WTC11 (cell line): Measurements from ENCODE around the gene OR1C1. TPM values are rescaled to one million over a fixed set of nuclear protein-coding genes. Genes with fewer than 3 reads are reported as not detected.

Experiments used
- ATAC-seq: fragments of 200-7000 bp; cut with Tn5 transposase; 2 replicates; pipeline ENCODE4 v1.10.0; 2021; ENCODE audit warnings: mild to moderate bottlenecking, moderate library complexity
- Bru-seq: library from RNA; stranded (reverse); fragments of 400-500 nt; gene quantifications from one replicate; lab custom pipeline; 2021; lab: Mats Ljungman, UMichigan
- CTCF ChIA-PET: fragments of 300-600 bp; sonication (Branson Sonifier 250); formaldehyde crosslinking; loops from one replicate; lab custom pipeline; 2021; ENCODE audit warnings: antibody characterized with exemption; lab: Charles Lee
- POLR2A ChIA-PET: fragments of 350-600 bp; sonication (Branson Sonifier 250); formaldehyde crosslinking; loops from one replicate; lab custom pipeline; 2021; ENCODE audit warnings: antibody characterized with exemption; lab: Charles Lee
- DNase-seq: peaks from one replicate; pipeline ENCODE4 v3.0.0; 2021; ENCODE audit warnings: low spot score
- H3K27ac Mint-ChIP-seq: 2 replicates; pipeline ENCODE4 v1.8.0; 2021; ENCODE audit warnings: mixed read lengths
- H3K27me3 Mint-ChIP-seq: 2 replicates; pipeline ENCODE4 v1.8.0; 2021; ENCODE audit warnings: low read depth, mild to moderate bottlenecking, moderate library complexity, mixed read lengths
- H3K36me3 Mint-ChIP-seq: 2 replicates; pipeline ENCODE4 v1.8.0; 2021; ENCODE audit warnings: mixed read lengths
- H3K4me1 Mint-ChIP-seq: 2 replicates; pipeline ENCODE4 v1.8.0; 2022; ENCODE audit warnings: mixed read lengths
- H3K4me3 Mint-ChIP-seq: 2 replicates; pipeline ENCODE4 v1.8.0; 2021; ENCODE audit warnings: mild to moderate bottlenecking, moderate library complexity, mixed read lengths
- H3K9me3 Mint-ChIP-seq: 2 replicates; pipeline ENCODE4 v1.8.0; 2021; ENCODE audit warnings: mixed read lengths
- CREB1 ChIP-seq: sonication (generic); formaldehyde crosslinking; IDR thresholded peaks from 2 replicates; pipeline ENCODE4 v1.8.0; 2023; ENCODE audit warnings: mild to moderate bottlenecking, missing genetic modification reagents
- CREM ChIP-seq: sonication (generic); formaldehyde crosslinking; IDR thresholded peaks from 2 replicates; pipeline ENCODE4 v1.8.1; 2022; ENCODE audit warnings: mild to moderate bottlenecking, missing genetic modification reagents, moderate library complexity
- EMX1 ChIP-seq: fragments of 250-450 bp; sonication (Bioruptor Pico); IDR thresholded peaks from 2 replicates; pipeline ENCODE4 v1.8.0; 2021; ENCODE audit warnings: mild to moderate bottlenecking
- ESRRA ChIP-seq: sonication (generic); formaldehyde crosslinking; IDR thresholded peaks from 2 replicates; pipeline ENCODE4 v1.8.1; 2022; ENCODE audit warnings: mild to moderate bottlenecking, missing genetic modification reagents, borderline replicate concordance
- FOXJ3 ChIP-seq: sonication (generic); formaldehyde crosslinking; IDR thresholded peaks from 2 replicates; pipeline ENCODE4 v1.9.0; 2021; ENCODE audit warnings: missing genetic modification reagents, mild to moderate bottlenecking, borderline replicate concordance
- FOXP4 ChIP-seq: sonication (generic); formaldehyde crosslinking; IDR thresholded peaks from 2 replicates; pipeline ENCODE4 v1.8.0; 2022; ENCODE audit warnings: mild to moderate bottlenecking, missing genetic modification reagents
- GRHL2 ChIP-seq: fragments of 250-450 bp; sonication (Bioruptor Pico); IDR thresholded peaks from 2 replicates; pipeline ENCODE4 v1.8.0; 2022; ENCODE audit warnings: mild to moderate bottlenecking, moderate library complexity; ENCODE audit not compliant: insufficient replicate concordance, severe bottlenecking
- HMGA2 ChIP-seq: fragments of 250-450 bp; sonication (Bioruptor Pico); IDR thresholded peaks from 2 replicates; pipeline ENCODE4 v1.4.0; 2021; ENCODE audit warnings: mild to moderate bottlenecking, moderate library complexity
- NR2C2 ChIP-seq: sonication (generic); formaldehyde crosslinking; IDR thresholded peaks from 2 replicates; pipeline ENCODE4 v1.8.0; 2022; ENCODE audit warnings: mild to moderate bottlenecking, missing genetic modification reagents
- OVOL2 ChIP-seq: fragments of 250-450 bp; sonication (Bioruptor Pico); IDR thresholded peaks from 2 replicates; pipeline ENCODE4 v1.9.0; 2021; ENCODE audit warnings: mild to moderate bottlenecking, borderline replicate concordance
- RELA ChIP-seq: sonication (generic); formaldehyde crosslinking; IDR thresholded peaks from 2 replicates; pipeline ENCODE4 v1.8.1; 2022; ENCODE audit warnings: missing genetic modification reagents, mild to moderate bottlenecking, borderline replicate concordance
- SMAD4 ChIP-seq: sonication (generic); formaldehyde crosslinking; IDR thresholded peaks from 2 replicates; pipeline ENCODE4 v1.8.0; 2022; ENCODE audit warnings: mild to moderate bottlenecking, missing genetic modification reagents
- SOX15 ChIP-seq: fragments of 250-450 bp; sonication (Bioruptor Pico); IDR thresholded peaks from 2 replicates; pipeline ENCODE4 v1.9.0; 2021; ENCODE audit warnings: mild to moderate bottlenecking
- ZBTB21 ChIP-seq: sonication (generic); formaldehyde crosslinking; IDR thresholded peaks from 2 replicates; pipeline ENCODE4 v1.8.1; 2023; ENCODE audit warnings: mild to moderate bottlenecking, missing genetic modification reagents, borderline replicate concordance
- ZNF121 ChIP-seq: sonication (generic); formaldehyde crosslinking; IDR thresholded peaks from 2 replicates; pipeline ENCODE4 v1.8.0; 2023; ENCODE audit warnings: missing genetic modification reagents
- ZNF138 ChIP-seq: sonication (generic); formaldehyde crosslinking; conservative IDR thresholded peaks from 2 replicates; pipeline ENCODE4 v1.8.1; 2022; ENCODE audit warnings: mild to moderate bottlenecking, moderate library complexity, missing genetic modification reagents
- ZNF416 ChIP-seq: fragments of 250-450 bp; sonication (Bioruptor Pico); IDR thresholded peaks from 2 replicates; pipeline ENCODE4 v1.9.0; 2021; ENCODE audit warnings: mild to moderate bottlenecking, inconsistent platforms
- long read RNA-seq, 3 experiments: library from RNA in 1 of 3; library from capped mRNA in 1 of 3; library from polyadenylated mRNA in 1 of 3; unstranded in 2 of 3; stranded (forward) in 1 of 3; transcript quantifications; one replicate each; pipeline ENCODE4 v2.0.0, GENCODE V29; 2021
- total RNA-seq: library from RNA; stranded (reverse); gene quantifications from 3 replicates; pipeline ENCODE4 v1.2.3, GENCODE V29; 2021
- TF ChIP-seq, protein P1 (sequence below): fragments of 250-450 bp; sonication (Bioruptor Pico); IDR thresholded peaks from 2 replicates; pipeline ENCODE4 v1.9.0; 2021; ENCODE audit warnings: mild to moderate bottlenecking
- TF ChIP-seq, protein P2 (sequence below): sonication (generic); formaldehyde crosslinking; IDR thresholded peaks from 2 replicates; pipeline ENCODE4 v1.8.0; 2022; ENCODE audit warnings: mild to moderate bottlenecking, missing genetic modification reagents
- TF ChIP-seq, protein P3 (sequence below): sonication (generic); formaldehyde crosslinking; IDR thresholded peaks from 2 replicates; pipeline ENCODE4 v1.8.1; 2023; ENCODE audit warnings: mild to moderate bottlenecking, missing genetic modification reagents, borderline replicate concordance

Gene OR1C1
- total RNA-seq, result not detected in 3 replicates
- Bru-seq, nascent RNA, result not detected
- long read RNA-seq, experiment 1, result 0 reads
- long read RNA-seq, experiment 2, result 0 reads
- long read RNA-seq, experiment 3, result 0 reads

- TF ChIP-seq ESRRA (CRISPR knock-in tag) (no peak), NR2C2 (CRISPR knock-in tag) (no peak), ZNF416 (CRISPR knock-in tag) (no peak), RELA (CRISPR knock-in tag) (no peak), HMGA2 (CRISPR knock-in tag) (no peak), ZNF121 (CRISPR knock-in tag) (no peak), EMX1 (CRISPR knock-in tag) (no peak), CREB1 (CRISPR knock-in tag) (no peak), ZBTB21 (CRISPR knock-in tag) (no peak), CREM (CRISPR knock-in tag) (no peak), OVOL2 (CRISPR knock-in tag) (no peak), FOXP4 (no peak), SMAD4 (no peak), ZNF138 (CRISPR knock-in tag) (no peak)
- TF ChIP-seq, protein P1, sequence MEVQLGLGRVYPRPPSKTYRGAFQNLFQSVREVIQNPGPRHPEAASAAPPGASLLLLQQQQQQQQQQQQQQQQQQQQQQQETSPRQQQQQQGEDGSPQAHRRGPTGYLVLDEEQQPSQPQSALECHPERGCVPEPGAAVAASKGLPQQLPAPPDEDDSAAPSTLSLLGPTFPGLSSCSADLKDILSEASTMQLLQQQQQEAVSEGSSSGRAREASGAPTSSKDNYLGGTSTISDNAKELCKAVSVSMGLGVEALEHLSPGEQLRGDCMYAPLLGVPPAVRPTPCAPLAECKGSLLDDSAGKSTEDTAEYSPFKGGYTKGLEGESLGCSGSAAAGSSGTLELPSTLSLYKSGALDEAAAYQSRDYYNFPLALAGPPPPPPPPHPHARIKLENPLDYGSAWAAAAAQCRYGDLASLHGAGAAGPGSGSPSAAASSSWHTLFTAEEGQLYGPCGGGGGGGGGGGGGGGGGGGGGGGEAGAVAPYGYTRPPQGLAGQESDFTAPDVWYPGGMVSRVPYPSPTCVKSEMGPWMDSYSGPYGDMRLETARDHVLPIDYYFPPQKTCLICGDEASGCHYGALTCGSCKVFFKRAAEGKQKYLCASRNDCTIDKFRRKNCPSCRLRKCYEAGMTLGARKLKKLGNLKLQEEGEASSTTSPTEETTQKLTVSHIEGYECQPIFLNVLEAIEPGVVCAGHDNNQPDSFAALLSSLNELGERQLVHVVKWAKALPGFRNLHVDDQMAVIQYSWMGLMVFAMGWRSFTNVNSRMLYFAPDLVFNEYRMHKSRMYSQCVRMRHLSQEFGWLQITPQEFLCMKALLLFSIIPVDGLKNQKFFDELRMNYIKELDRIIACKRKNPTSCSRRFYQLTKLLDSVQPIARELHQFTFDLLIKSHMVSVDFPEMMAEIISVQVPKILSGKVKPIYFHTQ (CRISPR knock-in tag), result no peak
- TF ChIP-seq, protein P2, sequence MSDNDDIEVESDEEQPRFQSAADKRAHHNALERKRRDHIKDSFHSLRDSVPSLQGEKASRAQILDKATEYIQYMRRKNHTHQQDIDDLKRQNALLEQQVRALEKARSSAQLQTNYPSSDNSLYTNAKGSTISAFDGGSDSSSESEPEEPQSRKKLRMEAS, result no peak
- TF ChIP-seq, protein P3, sequence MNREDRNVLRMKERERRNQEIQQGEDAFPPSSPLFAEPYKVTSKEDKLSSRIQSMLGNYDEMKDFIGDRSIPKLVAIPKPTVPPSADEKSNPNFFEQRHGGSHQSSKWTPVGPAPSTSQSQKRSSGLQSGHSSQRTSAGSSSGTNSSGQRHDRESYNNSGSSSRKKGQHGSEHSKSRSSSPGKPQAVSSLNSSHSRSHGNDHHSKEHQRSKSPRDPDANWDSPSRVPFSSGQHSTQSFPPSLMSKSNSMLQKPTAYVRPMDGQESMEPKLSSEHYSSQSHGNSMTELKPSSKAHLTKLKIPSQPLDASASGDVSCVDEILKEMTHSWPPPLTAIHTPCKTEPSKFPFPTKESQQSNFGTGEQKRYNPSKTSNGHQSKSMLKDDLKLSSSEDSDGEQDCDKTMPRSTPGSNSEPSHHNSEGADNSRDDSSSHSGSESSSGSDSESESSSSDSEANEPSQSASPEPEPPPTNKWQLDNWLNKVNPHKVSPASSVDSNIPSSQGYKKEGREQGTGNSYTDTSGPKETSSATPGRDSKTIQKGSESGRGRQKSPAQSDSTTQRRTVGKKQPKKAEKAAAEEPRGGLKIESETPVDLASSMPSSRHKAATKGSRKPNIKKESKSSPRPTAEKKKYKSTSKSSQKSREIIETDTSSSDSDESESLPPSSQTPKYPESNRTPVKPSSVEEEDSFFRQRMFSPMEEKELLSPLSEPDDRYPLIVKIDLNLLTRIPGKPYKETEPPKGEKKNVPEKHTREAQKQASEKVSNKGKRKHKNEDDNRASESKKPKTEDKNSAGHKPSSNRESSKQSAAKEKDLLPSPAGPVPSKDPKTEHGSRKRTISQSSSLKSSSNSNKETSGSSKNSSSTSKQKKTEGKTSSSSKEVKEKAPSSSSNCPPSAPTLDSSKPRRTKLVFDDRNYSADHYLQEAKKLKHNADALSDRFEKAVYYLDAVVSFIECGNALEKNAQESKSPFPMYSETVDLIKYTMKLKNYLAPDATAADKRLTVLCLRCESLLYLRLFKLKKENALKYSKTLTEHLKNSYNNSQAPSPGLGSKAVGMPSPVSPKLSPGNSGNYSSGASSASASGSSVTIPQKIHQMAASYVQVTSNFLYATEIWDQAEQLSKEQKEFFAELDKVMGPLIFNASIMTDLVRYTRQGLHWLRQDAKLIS (CRISPR knock-in tag), result no peak
- POLR2A ChIA-PET, result no interaction called here
- Mint-ChIP-seq H3K27ac (no peak within 1 kb of the TSS), H3K27me3 (no peaks in the 10 kb centered on the region; the same call in 1 of the 2 replicates), H3K36me3 (peaks cover 15% of the 10 kb centered on the region), H3K9me3 (peaks cover 57% of the 10 kb centered on the region), H3K4me3 (no peak within 1 kb of the TSS), H3K4me1 (no peaks in the 10 kb centered on the region)
- CTCF ChIA-PET, result no interaction called here
- ATAC-seq (no peak), DNase-seq (no peak)
Observed at GRCh38 chr1:247760456-247760855, at the start of gene OR1C1. OR1C1 (minus strand) TSS chr1:247760556; CDS start chr1:247758406, 2,150 bp downstream.

GRCh38 chr1:247797518-247797917 is 37.2 kb upstream of the OR1C1 start:
- TF ChIP-seq GRHL2 (CRISPR knock-in tag) (no peak), SOX15 (no peak), FOXJ3 (CRISPR knock-in tag) (no peak), ZNF416 (CRISPR knock-in tag) (no peak)
- TF ChIP-seq, all 79 proteins: peak for 0
- ChIA-PET POLR2A (no interaction called here), CTCF (no interaction called here)
- no peak for ATAC-seq
- Mint-ChIP-seq H3K27me3 (no peaks in the 10 kb centered on the region; the same call in 1 of the 2 replicates), H3K9me3 (peaks cover 53% of the 10 kb centered on the region), H3K4me3 (no peak overlapping the region), H3K4me1 (no peaks in the 10 kb centered on the region), H3K36me3 (peaks cover 29% of the 10 kb centered on the region), H3K27ac (no peak overlapping the region)
- DNase-seq, result no peak
